Activated naive CD8-positive, alpha-beta T cell (primary cell): Measurements from ENCODE around the gene RBKS.

Experiments
- H3K27ac Mint-ChIP-seq: one replicate; pipeline ENCODE4 v1.8.0; 2021; ENCODE audit warnings: mixed read lengths
- H3K27me3 Mint-ChIP-seq: one replicate; pipeline ENCODE4 v1.8.0; 2021; ENCODE audit warnings: mixed read lengths
- H3K36me3 Mint-ChIP-seq: one replicate; pipeline ENCODE4 v1.8.0; 2021; ENCODE audit warnings: mixed read lengths
- H3K4me1 Mint-ChIP-seq: one replicate; pipeline ENCODE4 v1.8.0; 2021; ENCODE audit warnings: low read depth, mixed read lengths
- H3K4me3 Mint-ChIP-seq: one replicate; pipeline ENCODE4 v1.8.0; 2021; ENCODE audit warnings: mild to moderate bottlenecking, mixed read lengths
- H3K9me3 Mint-ChIP-seq: one replicate; pipeline ENCODE4 v1.8.0; 2021; ENCODE audit warnings: low read depth, mixed read lengths

The RBKS gene

DNA sequence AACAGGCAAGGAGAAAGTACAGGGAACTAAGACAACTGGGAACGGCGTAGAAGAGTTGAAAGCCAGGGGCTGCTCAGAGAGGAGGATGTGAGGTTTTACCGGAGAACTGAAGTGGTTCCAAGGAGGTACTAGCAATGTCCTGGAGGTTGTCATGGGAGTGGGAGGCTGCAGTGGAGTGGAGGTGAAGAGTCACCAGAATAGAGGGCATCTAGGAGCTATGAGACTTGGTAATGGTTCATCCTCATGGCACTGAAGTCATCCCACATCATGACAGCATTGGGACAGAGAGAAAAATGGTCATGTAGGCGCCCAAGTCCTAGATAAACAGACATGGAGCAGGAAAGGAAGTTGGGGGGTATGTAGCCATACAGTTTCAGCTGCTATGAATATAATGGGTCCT is 92.3 kb downstream of the RBKS start:
- no peaks in the 10 kb centered on the region for H3K4me1 Mint-ChIP-seq
- peaks cover 8% of the 10 kb centered on the region for H3K36me3 Mint-ChIP-seq
- H3K4me3 Mint-ChIP-seq, result no peak overlapping the region
- H3K27me3 Mint-ChIP-seq, result no peaks in the 10 kb centered on the region
- H3K27ac Mint-ChIP-seq, result no peak overlapping the region
- no peaks in the 10 kb centered on the region for H3K9me3 Mint-ChIP-seq

- Mint-ChIP-seq H3K36me3 (peaks cover 8% of the 10 kb centered on the region), H3K27me3 (no peaks in the 10 kb centered on the region), H3K27ac (no peak overlapping the region), H3K9me3 (no peaks in the 10 kb centered on the region), H3K4me1 (no peaks in the 10 kb centered on the region), H3K4me3 (no peak overlapping the region)
These were observed 93.1 kb downstream of the RBKS start for GRCh38 chr2:27796791-27797765.

GRCh38 chr2:27795868-27796277 is 94.3 kb downstream of the RBKS start:
- H3K4me3 Mint-ChIP-seq, result no peak overlapping the region
- H3K27me3 Mint-ChIP-seq, result no peaks in the 10 kb centered on the region
- H3K27ac Mint-ChIP-seq, result no peak overlapping the region
- H3K4me1 Mint-ChIP-seq, result no peaks in the 10 kb centered on the region
- H3K9me3 Mint-ChIP-seq, result no peaks in the 10 kb centered on the region
- H3K36me3 Mint-ChIP-seq, result peaks cover 8% of the 10 kb centered on the region

- no peaks in the 10 kb centered on the region for H3K9me3 Mint-ChIP-seq
- H3K36me3 Mint-ChIP-seq, result peaks cover 8% of the 10 kb centered on the region
- H3K4me1 Mint-ChIP-seq, result no peaks in the 10 kb centered on the region
- H3K27ac Mint-ChIP-seq, result no peak overlapping the region
- no peaks in the 10 kb centered on the region for H3K27me3 Mint-ChIP-seq
- H3K4me3 Mint-ChIP-seq, result no peak overlapping the region
These were observed 94.9 kb downstream of the RBKS start for GRCh38 chr2:27795093-27795834.

- H3K4me3 Mint-ChIP-seq, result no peak overlapping the region
- no peaks in the 10 kb centered on the region for H3K27me3 Mint-ChIP-seq
- no peaks in the 10 kb centered on the region for H3K4me1 Mint-ChIP-seq
- H3K36me3 Mint-ChIP-seq, result peaks cover 4% of the 10 kb centered on the region
- no peak overlapping the region for H3K27ac Mint-ChIP-seq
- no peaks in the 10 kb centered on the region for H3K9me3 Mint-ChIP-seq
These were observed 97.4 kb downstream of the RBKS start for GRCh38 chr2:27792759-27793158.

DNA sequence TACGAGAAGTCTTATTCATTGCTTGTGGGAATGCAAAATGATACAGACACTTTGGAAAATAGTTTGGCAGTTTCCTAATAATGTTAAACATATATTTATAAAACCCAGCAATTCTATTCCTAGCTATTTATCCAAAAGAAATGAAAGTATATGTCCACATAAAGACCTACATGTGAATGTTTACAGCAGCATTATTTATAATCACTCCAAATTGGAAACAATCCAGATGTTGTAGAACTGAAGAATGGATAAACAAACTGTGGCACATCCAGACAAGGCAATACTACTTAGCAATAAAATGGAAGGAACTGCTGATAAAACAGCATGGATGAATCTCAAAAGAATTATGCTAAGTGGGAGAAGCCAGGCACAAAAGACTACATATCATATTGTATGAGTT is 99.4 kb downstream of the RBKS start:
- Mint-ChIP-seq H3K4me1 (no peaks in the 10 kb centered on the region), H3K36me3 (peaks cover 4% of the 10 kb centered on the region), H3K4me3 (no peak overlapping the region), H3K27me3 (no peaks in the 10 kb centered on the region), H3K9me3 (no peaks in the 10 kb centered on the region), H3K27ac (no peak overlapping the region)

DNA sequence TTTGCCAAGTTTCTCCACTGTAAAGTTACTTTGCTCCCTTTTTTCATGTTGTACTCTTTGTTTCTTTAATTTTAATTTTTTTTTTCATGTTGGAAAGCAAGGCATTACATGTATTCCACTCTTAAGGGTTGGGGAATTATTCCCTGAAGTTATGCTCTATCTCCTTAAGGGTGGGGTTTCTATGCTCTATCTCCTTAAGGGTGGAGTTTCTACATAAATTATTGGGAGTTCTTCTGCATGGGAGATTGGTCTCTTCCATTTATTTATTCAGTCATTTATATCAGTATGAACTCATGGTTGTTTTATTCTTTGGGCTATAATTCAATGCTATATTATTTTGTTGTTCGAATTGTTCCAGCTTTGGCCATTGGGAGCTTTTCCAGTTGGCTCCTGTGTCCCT is 107.5 kb downstream of the RBKS start:
- peaks cover 13% of the 10 kb centered on the region for H3K4me1 Mint-ChIP-seq
- H3K4me3 Mint-ChIP-seq, result no peak overlapping the region
- H3K36me3 Mint-ChIP-seq, result peaks cover 9% of the 10 kb centered on the region
- no peaks in the 10 kb centered on the region for H3K27me3 Mint-ChIP-seq
- H3K27ac Mint-ChIP-seq, result no peak overlapping the region
- no peaks in the 10 kb centered on the region for H3K9me3 Mint-ChIP-seq

DNA sequence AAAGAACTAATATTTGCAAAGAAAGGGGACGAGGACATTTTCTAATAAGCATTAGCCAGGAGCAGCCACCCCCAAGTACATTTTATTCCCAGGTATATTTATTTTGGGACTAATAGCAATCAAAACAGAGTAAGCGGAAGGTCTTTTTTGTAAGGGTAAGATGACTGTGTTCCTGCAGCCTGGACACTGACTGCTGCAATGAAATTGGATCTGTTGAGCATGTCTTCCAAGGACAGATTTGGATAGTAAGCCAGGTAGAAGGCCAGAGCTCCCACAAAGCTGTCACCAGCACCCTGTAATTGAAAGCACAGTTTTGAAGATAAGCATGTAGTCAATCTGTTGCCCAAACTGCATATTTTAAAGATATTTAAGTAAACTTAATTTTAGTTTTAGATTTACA is 108.7 kb downstream of the RBKS start:
- H3K4me1 Mint-ChIP-seq, result peaks cover 20% of the 10 kb centered on the region
- no peaks in the 10 kb centered on the region for H3K27me3 Mint-ChIP-seq
- no peaks in the 10 kb centered on the region for H3K9me3 Mint-ChIP-seq
- H3K36me3 Mint-ChIP-seq, result peaks cover 9% of the 10 kb centered on the region
- H3K4me3 Mint-ChIP-seq, result no peak overlapping the region
- no peak overlapping the region for H3K27ac Mint-ChIP-seq

- Mint-ChIP-seq H3K4me1 (peaks cover 33% of the 10 kb centered on the region), H3K4me3 (no peak overlapping the region), H3K9me3 (no peaks in the 10 kb centered on the region), H3K27me3 (no peaks in the 10 kb centered on the region), H3K27ac (peak overlapping the region; percentile 66), H3K36me3 (peaks cover 8% of the 10 kb centered on the region)
These were observed 110.7 kb downstream of the RBKS start for GRCh38 chr2:27779417-27780055.

DNA sequence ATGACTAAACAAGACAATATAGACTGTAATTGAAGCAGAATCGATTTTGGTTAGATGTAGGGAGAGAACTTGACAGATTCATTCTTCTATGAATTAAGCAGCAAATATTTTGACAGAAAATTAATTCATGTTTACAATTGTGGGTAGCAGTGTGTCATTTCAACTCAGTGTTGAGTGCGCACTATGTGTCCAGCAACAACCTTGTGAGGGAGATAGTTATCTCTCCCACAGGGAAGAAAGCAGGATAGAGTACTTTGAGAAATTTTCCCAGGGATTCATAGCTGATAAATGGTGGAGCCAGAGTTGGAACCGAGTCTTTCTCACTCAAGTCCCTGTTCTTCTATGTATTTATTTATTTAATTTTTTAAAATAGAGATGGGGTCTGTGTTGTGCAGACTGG is 113.5 kb downstream of the RBKS start:
- peaks cover 8% of the 10 kb centered on the region for H3K36me3 Mint-ChIP-seq
- H3K27me3 Mint-ChIP-seq, result no peaks in the 10 kb centered on the region
- no peaks in the 10 kb centered on the region for H3K9me3 Mint-ChIP-seq
- no peak overlapping the region for H3K27ac Mint-ChIP-seq
- no peak overlapping the region for H3K4me3 Mint-ChIP-seq
- peaks cover 54% of the 10 kb centered on the region for H3K4me1 Mint-ChIP-seq

DNA sequence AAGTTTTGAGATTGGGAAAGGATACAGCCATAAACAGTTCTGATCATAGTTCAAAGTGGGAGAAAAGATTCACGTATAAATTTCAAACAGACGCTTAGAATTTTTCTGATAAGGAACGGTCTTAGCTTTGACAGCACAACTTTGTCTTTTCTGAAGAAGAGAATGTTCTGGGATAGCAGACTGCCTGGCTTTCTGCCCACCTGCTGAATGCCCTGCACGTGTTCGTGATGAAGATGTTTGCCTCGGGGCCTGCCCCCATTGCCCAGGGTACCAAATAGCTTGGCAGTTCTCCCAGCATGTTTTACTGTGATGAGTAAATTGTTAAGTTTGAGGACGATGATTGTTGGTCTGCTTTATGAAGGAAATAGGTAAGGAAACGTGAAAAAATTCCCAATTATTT is 114.1 kb downstream of the RBKS start:
- no peak overlapping the region for H3K4me3 Mint-ChIP-seq
- no peak overlapping the region for H3K27ac Mint-ChIP-seq
- peaks cover 8% of the 10 kb centered on the region for H3K36me3 Mint-ChIP-seq
- peaks cover 57% of the 10 kb centered on the region for H3K4me1 Mint-ChIP-seq
- no peaks in the 10 kb centered on the region for H3K27me3 Mint-ChIP-seq
- no peaks in the 10 kb centered on the region for H3K9me3 Mint-ChIP-seq

GRCh38 chr2:27773959-27774358 is 116.2 kb downstream of the RBKS start:
- H3K4me3 Mint-ChIP-seq, result peak overlapping the region; percentile 98
- H3K36me3 Mint-ChIP-seq, result peaks cover 8% of the 10 kb centered on the region
- H3K9me3 Mint-ChIP-seq, result no peaks in the 10 kb centered on the region
- peak overlapping the region; percentile 41 for H3K27ac Mint-ChIP-seq
- H3K27me3 Mint-ChIP-seq, result no peaks in the 10 kb centered on the region
- H3K4me1 Mint-ChIP-seq, result peaks cover 56% of the 10 kb centered on the region

DNA sequence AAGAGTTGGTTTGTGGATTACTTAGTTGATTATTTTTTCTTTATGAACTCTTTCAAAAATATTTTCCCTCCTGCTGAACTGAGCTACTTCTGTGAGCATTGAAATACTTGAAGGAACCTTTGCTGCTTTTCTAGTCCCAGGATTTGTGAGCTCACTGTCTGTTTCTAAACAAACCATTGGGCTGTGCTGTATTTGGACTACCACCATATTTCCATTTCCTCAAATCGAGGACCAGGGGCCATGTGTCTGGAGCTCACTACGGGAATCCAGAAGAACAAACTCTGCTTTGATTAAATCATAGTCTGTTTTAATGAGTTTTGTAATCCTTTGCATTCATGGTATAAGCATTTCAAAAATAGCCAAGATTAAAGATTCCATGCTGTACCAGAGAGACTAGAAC is 117.4 kb downstream of the RBKS start:
- peak overlapping the region; percentile 52 for H3K27ac Mint-ChIP-seq
- peaks cover 5% of the 10 kb centered on the region for H3K36me3 Mint-ChIP-seq
- peaks cover 49% of the 10 kb centered on the region for H3K4me1 Mint-ChIP-seq
- H3K9me3 Mint-ChIP-seq, result no peaks in the 10 kb centered on the region
- H3K27me3 Mint-ChIP-seq, result no peaks in the 10 kb centered on the region
- H3K4me3 Mint-ChIP-seq, result peak overlapping the region; percentile 98

- Mint-ChIP-seq H3K27ac (peak within 1 kb of the TSS; percentile 97), H3K9me3 (no peaks in the 10 kb centered on the region), H3K4me3 (peak within 1 kb of the TSS; percentile 98), H3K4me1 (peaks cover 43% of the 10 kb centered on the region), H3K36me3 (peaks cover 5% of the 10 kb centered on the region), H3K27me3 (no peaks in the 10 kb centered on the region)
These were observed 118.4 kb downstream of the RBKS start, which contains the start of gene MRPL33 for GRCh38 chr2:27771548-27772335. MRPL33 (plus strand) TSS chr2:27771719; CDS start chr2:27771778, 59 bp downstream.
